IMR-90 (cell line): ENCODE results near the gene GPR17. TPM values are rescaled to one million over a fixed set of nuclear protein-coding genes. Genes with fewer than 3 reads are reported as not detected.

Experiments used
- ATAC-seq: fragments of 200-7000 bp; cut with Tn5 transposase; 2 replicates; pipeline ENCODE4 v1.9.1; 2020; ENCODE audit warnings: low read depth, mild to moderate bottlenecking, moderate library complexity
- BruUV-seq: library from RNA; stranded (reverse); fragments of 400-500 nt; replicated peaks from 2 replicates; lab custom pipeline; 2021; lab: Mats Ljungman, UMichigan
- CTCF ChIA-PET: fragments of 300-600 bp; formaldehyde crosslinking; extraction: SDS; loops from one replicate; lab custom pipeline; 2021; ENCODE audit warnings: antibody characterized with exemption; lab: Yijun Ruan, JAX
- POLR2A ChIA-PET: fragments of 300-600 bp; sonication (Branson Sonifier 250); formaldehyde crosslinking; loops from one replicate; lab custom pipeline; 2022; ENCODE audit warnings: antibody characterized with exemption; ENCODE audit not compliant: unreplicated experiment; lab: Charles Lee
- DNase-seq: peaks from one replicate; pipeline ENCODE4 v3.0.0; 2013
- H2AFZ ChIP-seq: replicated peaks from 2 replicates; pipeline ENCODE3; 2013; ENCODE audit warnings: low read length, mild to moderate bottlenecking; ENCODE audit not compliant: poor library complexity
- H2AK5ac ChIP-seq: 2 replicates; pipeline ENCODE4 v1.6.1; 2013; ENCODE audit warnings: low read depth, low read length, inconsistent platforms
- H2AK9ac ChIP-seq: replicated peaks from 2 replicates; pipeline ENCODE3; 2013; ENCODE audit warnings: mild to moderate bottlenecking, low read depth, low read length, moderate library complexity; ENCODE audit not compliant: poor library complexity
- H2BK120ac ChIP-seq: 2 replicates; pipeline ENCODE4 v1.6.1; 2013; ENCODE audit warnings: low read depth, low read length, inconsistent platforms
- H2BK15ac ChIP-seq: 3 replicates; pipeline ENCODE4 v1.6.1; 2013; ENCODE audit warnings: low read depth, low read length, inconsistent platforms
- H2BK20ac ChIP-seq: 2 replicates; pipeline ENCODE4 v1.6.1; 2013; ENCODE audit warnings: low read depth, mild to moderate bottlenecking, inconsistent platforms, low read length, moderate library complexity
- H2BK5ac ChIP-seq: 2 replicates; pipeline ENCODE4 v1.6.1; 2013; ENCODE audit warnings: mild to moderate bottlenecking, low read depth, low read length, inconsistent platforms; ENCODE audit not compliant: poor library complexity, severe bottlenecking
- H3K14ac ChIP-seq: replicated peaks from 2 replicates; pipeline ENCODE4 v1.6.1; 2013; ENCODE audit warnings: low read depth, low read length, inconsistent platforms
- H3K18ac ChIP-seq: 2 replicates; pipeline ENCODE4 v1.6.1; 2013; ENCODE audit warnings: low read depth, low read length, control low read depth
- H3K23ac ChIP-seq: 2 replicates; pipeline ENCODE4 v1.6.1; 2013; ENCODE audit warnings: low read depth, low read length, inconsistent platforms
- H3K27ac ChIP-seq: 2 replicates; pipeline ENCODE4 v1.5.1; 2013; ENCODE audit warnings: mild to moderate bottlenecking, control low read depth, low read length; ENCODE audit not compliant: insufficient read depth
- H3K27me3 ChIP-seq: 2 replicates; pipeline ENCODE4 v1.6.1; 2013; ENCODE audit warnings: low read length; ENCODE audit not compliant: control insufficient read depth, insufficient read depth
- H3K36me3 ChIP-seq: 2 replicates; pipeline ENCODE4 v1.6.1; 2013; ENCODE audit warnings: low read length, mixed read lengths; ENCODE audit not compliant: control insufficient read depth, insufficient read depth
- H3K4ac ChIP-seq: 2 replicates; pipeline ENCODE4 v1.6.1; 2013; ENCODE audit warnings: low read depth, low read length, inconsistent platforms
- H3K4me1 ChIP-seq: 2 replicates; pipeline ENCODE4 v1.6.1; 2013; ENCODE audit warnings: low read length, mixed read lengths; ENCODE audit not compliant: control insufficient read depth, insufficient read depth
- H3K4me2 ChIP-seq: 2 replicates; pipeline ENCODE4 v1.6.1; 2013; ENCODE audit warnings: low read depth, mild to moderate bottlenecking, control low read depth, low read length, moderate library complexity
- H3K4me3 ChIP-seq: 2 replicates; pipeline ENCODE4 v1.5.1; 2013; ENCODE audit warnings: low read depth, mild to moderate bottlenecking, control low read depth, low read length, moderate library complexity; ENCODE audit not compliant: insufficient read depth
- H3K56ac ChIP-seq: 2 replicates; pipeline ENCODE4 v1.6.1; 2013; ENCODE audit warnings: low read length, inconsistent platforms; ENCODE audit not compliant: insufficient read depth; ENCODE audit errors: extremely low read depth
- H3K79me1 ChIP-seq, 2 experiments: 2 replicates each; pipeline ENCODE4 v1.6.1; 2013; ENCODE audit warnings: low read length in 2 of 2, inconsistent platforms in 1 of 2, low read depth in 1 of 2
- H3K9ac ChIP-seq: 2 replicates; pipeline ENCODE4 v1.6.1; 2013; ENCODE audit warnings: low read depth, low read length, control low read depth
- H3K9me1 ChIP-seq: 2 replicates; pipeline ENCODE4 v1.6.1; 2013; ENCODE audit warnings: low read length, inconsistent platforms; ENCODE audit not compliant: insufficient read depth
- H3K9me3 ChIP-seq: 2 replicates; pipeline ENCODE4 v1.6.1; 2013; ENCODE audit warnings: low read length; ENCODE audit not compliant: control insufficient read depth, insufficient read depth
- H4K20me1 ChIP-seq: 2 replicates; pipeline ENCODE4 v1.6.1; 2013; ENCODE audit warnings: low read length, inconsistent platforms; ENCODE audit not compliant: insufficient read depth
- H4K5ac ChIP-seq: 2 replicates; pipeline ENCODE4 v1.6.1; 2013; ENCODE audit warnings: mild to moderate bottlenecking, low read depth, low read length, control low read depth
- H4K8ac ChIP-seq, 2 experiments: 2 replicates each; pipeline ENCODE4 v1.6.1; 2013; ENCODE audit warnings: low read depth in 2 of 2, low read length in 2 of 2, control low read depth in 1 of 2, inconsistent platforms in 1 of 2
- H4K91ac ChIP-seq: 2 replicates; pipeline ENCODE4 v1.6.1; 2013; ENCODE audit warnings: low read depth, low read length, inconsistent platforms; ENCODE audit not compliant: insufficient read depth
- CTCF ChIP-seq: conservative IDR thresholded peaks from 2 replicates; pipeline ENCODE4 v1.5.1; 2012; ENCODE audit warnings: mild to moderate bottlenecking, low read depth, low read length, improper control_type of control experiment
- MAZ ChIP-seq: IDR thresholded peaks from 2 replicates; pipeline ENCODE4 v1.6.1; 2012; ENCODE audit warnings: low read depth, mild to moderate bottlenecking, low read length, improper control_type of control experiment, moderate library complexity, borderline replicate concordance
- MXI1 ChIP-seq: IDR thresholded peaks from 2 replicates; pipeline ENCODE4 v1.6.1; 2012; ENCODE audit warnings: low read depth, mild to moderate bottlenecking, low read length, moderate library complexity, borderline replicate concordance
- POLR2A ChIP-seq: IDR thresholded peaks from 2 replicates; pipeline ENCODE4 v1.6.1; 2012; ENCODE audit warnings: mild to moderate bottlenecking, low read depth, low read length
- RAD21 ChIP-seq: IDR thresholded peaks from 2 replicates; pipeline ENCODE4 v1.6.1; 2012; ENCODE audit warnings: low read length, improper control_type of control experiment
- WGBS, 2 experiments: methylation state at CpG; one replicate each; pipeline versions ENCODE4 v1.1.5 to v1.1.7; 2013; ENCODE audit warnings: missing lambda C conversion rate in 2 of 2; ENCODE audit not compliant: insufficient read length in 1 of 2; ENCODE audit errors: extremely low coverage in 2 of 2; 5-methylcytosine and 5-hydroxymethylcytosine counted together
- dilution Hi-C: fragments of 300-500 bp; cut with HindIII; formaldehyde crosslinking; loops from one replicate; pipeline ENCODE4 v1.14.3; 2018; ENCODE audit warnings: low sequenced_read_pairs; ENCODE audit not compliant: unreplicated experiment
- in situ Hi-C: fragments of 300-500 bp; cut with MboI; formaldehyde crosslinking; loops from 3 replicates; pipeline ENCODE4 v1.14.3; 2019; ENCODE audit warnings: low sequenced_read_pairs, inconsistent platforms, mixed read lengths
- intact Hi-C: fragments of 100-400 bp; cut with micrococcal nuclease; formaldehyde crosslinking; loops from 2 replicates; pipeline ENCODE4 v1.10.0; 2022
- polyA plus RNA-seq, 3 experiments: library from polyadenylated mRNA; depleted of rRNA; stranded (reverse); fragments of >200 nt; gene quantifications; 2 replicates each; pipeline ENCODE4 v1.2.3, GENCODE V29; 2012; ENCODE audit warnings: low replicate concordance in 1 of 3
- total RNA-seq: library from RNA; depleted of rRNA; stranded (reverse); fragments of >200 nt; gene quantifications from 2 replicates; pipeline ENCODE4 v1.2.3, GENCODE V29; 2012
- TF ChIP-seq, protein P1 (sequence below): fragments of 150-350 bp; IDR thresholded peaks from 2 replicates; pipeline ENCODE4 v1.6.1; 2017; ENCODE audit warnings: mild to moderate bottlenecking, antibody characterized with exemption, low read length, low read depth

GPR17 gene
- total and polyA plus RNA-seq, 2 of the 4 experiments (the other 2 are of a cell fraction), result not detected

DNA sequence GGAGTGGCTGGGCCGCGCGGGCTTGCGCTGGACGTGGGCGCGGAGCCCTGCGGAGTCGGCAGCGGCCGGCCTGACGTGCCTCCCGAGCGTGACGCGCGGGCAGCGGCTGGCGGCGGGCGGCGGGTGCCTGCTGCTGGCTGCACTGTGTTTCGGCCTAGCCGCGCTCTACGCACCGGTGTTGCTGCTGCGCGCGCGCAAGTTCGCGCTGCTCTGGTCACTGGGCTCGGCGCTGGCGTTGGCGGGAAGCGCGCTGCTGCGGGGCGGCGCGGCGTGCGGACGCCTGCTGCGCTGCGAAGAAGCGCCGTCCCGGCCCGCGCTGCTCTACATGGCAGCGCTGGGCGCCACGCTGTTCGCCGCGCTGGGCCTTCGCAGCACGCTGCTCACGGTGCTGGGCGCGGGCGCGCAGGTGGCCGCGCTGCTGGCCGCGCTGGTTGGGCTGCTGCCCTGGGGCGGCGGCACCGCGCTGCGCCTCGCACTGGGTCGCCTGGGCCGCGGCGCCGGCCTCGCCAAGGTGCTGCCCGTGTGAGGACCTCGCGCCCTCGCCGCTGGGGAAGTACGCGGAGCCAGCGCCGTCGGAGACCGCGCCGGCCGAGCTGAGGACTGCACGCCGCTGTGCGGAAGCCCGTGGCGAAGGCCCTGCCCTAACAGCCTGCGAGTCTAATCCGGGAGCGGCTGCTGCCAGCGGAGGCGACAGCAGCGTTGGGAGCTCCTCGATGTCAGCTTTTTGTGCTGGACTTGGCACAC, 55.9 kb downstream of the GPR17 start:
- dilution Hi-C loops (no loop called here), in situ Hi-C loops (no loop called here), intact Hi-C loops (loop anchor here (1.0 to 10.0 kb wide), 2 partner anchors 158 to 177 kb away; partner anchors contain the start of gene IWS1)
- Histone ChIP-seq H2BK15ac (no peak overlapping the region), H3K4me2 (peak overlapping the region; percentile 99), H2BK5ac (peak overlapping the region; percentile 85), H3K9ac (peak overlapping the region; percentile 98), H3K9me3 (no peaks in the 10 kb centered on the region), H3K14ac (peak overlapping the region; percentile 69), H4K91ac (peak overlapping the region; percentile 50; the same call in 1 of the 2 replicates), H2AK9ac (peak overlapping the region; percentile 93), H2AK5ac (peak overlapping the region; percentile 37; the same call in 1 of the 2 replicates), H2BK120ac (no peak overlapping the region), H3K27ac (peak overlapping the region; percentile 80), H3K23ac (peak overlapping the region; percentile 88), H3K36me3 (peaks cover 13% of the 10 kb centered on the region), H4K20me1 (peaks cover 11% of the 10 kb centered on the region; the same call in 1 of the 2 replicates), H4K8ac (peak overlapping the region; percentile 25 to 53; a peak in 3 of 4 replicates), H3K56ac (peak overlapping the region; percentile 76; the same call in 1 of the 2 replicates), H3K4ac (peak overlapping the region; percentile 78), H3K4me3 (peak overlapping the region; percentile 85), H2AFZ (peak overlapping the region; percentile 99), H3K79me1 (peaks cover 14 to 50% of the 10 kb centered on the region in 2 experiments), H3K18ac (peak overlapping the region; percentile 84), H3K27me3 (no peaks in the 10 kb centered on the region), H4K5ac (peak overlapping the region; percentile 95; the same call in 1 of the 2 replicates), H2BK20ac (no peak overlapping the region), H3K9me1 (peaks cover 15% of the 10 kb centered on the region; the same call in 1 of the 2 replicates), H3K4me1 (peaks cover 8% of the 10 kb centered on the region)
- peak; percentile 66 for DNase-seq
- BruUV-seq, result no TSS peak
- WGBS, 2 experiments, result 1% methylated on average over 83 of the region's 108 CpGs; no CpG with 5 or more reads in 1 of the 2 experiments
- ATAC-seq, result peak; percentile 71
- POLR2A ChIA-PET, result interaction anchor here (0.6 kb wide), 1 partner anchor 153 kb away, joined by 6 read pairs; no protein-coding TSS in a partner anchor
- TF ChIP-seq, protein P1, sequence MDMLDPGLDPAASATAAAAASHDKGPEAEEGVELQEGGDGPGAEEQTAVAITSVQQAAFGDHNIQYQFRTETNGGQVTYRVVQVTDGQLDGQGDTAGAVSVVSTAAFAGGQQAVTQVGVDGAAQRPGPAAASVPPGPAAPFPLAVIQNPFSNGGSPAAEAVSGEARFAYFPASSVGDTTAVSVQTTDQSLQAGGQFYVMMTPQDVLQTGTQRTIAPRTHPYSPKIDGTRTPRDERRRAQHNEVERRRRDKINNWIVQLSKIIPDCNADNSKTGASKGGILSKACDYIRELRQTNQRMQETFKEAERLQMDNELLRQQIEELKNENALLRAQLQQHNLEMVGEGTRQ, result 0 out of 2 replicates have a peak, but pooled peaks have one; percentile 2
- TF ChIP-seq MAZ, result 0 out of 2 replicates have a peak, but pooled peaks have one; percentile 10
- TF ChIP-seq MXI1, result peak; percentile 57; the same call in 1 of the 2 replicates
- peak; percentile 39 for TF ChIP-seq RAD21
- TF ChIP-seq POLR2A, result no peak
- 0 out of 2 replicates have a peak, but pooled peaks have one; percentile 17 for TF ChIP-seq CTCF
- CTCF ChIA-PET, result interaction anchor here (0.6 kb wide), 1 partner anchor 47 kb away, joined by 3 read pairs; no protein-coding TSS in a partner anchor
